Ovary (tissue), 1 donor: ENCODE results near the gene RBMXL2.

ENCODE experiments used
- EP300 ChIP-seq: sonication (generic); formaldehyde crosslinking; IDR thresholded peaks from one replicate; pipeline ENCODE4 v1.6.1; 2017; ENCODE audit warnings: antibody characterized with exemption
- POLR2A ChIP-seq: fragments of 450-650 bp; IDR thresholded peaks from one replicate; pipeline ENCODE4 v1.6.1; 2017; ENCODE audit warnings: antibody characterized with exemption, mild to moderate bottlenecking, moderate library complexity

GRCh38 chr11:7062534-7062933, 26.3 kb upstream of the RBMXL2 start:
- TF ChIP-seq EP300 (no peak), POLR2A (no peak)
